ENCODE measurements around the gene GPM6B.
"Not testable (repeated sequence)": the region's sequence is repeated elsewhere in the genome, so short reads cannot be mapped to it uniquely, and the experiment has no call there.

The GPM6B gene

GRCh38 chrX:13763489-13763888 is 53.4 kb downstream of the GPM6B start:
- DNase-seq: no peak

DNA sequence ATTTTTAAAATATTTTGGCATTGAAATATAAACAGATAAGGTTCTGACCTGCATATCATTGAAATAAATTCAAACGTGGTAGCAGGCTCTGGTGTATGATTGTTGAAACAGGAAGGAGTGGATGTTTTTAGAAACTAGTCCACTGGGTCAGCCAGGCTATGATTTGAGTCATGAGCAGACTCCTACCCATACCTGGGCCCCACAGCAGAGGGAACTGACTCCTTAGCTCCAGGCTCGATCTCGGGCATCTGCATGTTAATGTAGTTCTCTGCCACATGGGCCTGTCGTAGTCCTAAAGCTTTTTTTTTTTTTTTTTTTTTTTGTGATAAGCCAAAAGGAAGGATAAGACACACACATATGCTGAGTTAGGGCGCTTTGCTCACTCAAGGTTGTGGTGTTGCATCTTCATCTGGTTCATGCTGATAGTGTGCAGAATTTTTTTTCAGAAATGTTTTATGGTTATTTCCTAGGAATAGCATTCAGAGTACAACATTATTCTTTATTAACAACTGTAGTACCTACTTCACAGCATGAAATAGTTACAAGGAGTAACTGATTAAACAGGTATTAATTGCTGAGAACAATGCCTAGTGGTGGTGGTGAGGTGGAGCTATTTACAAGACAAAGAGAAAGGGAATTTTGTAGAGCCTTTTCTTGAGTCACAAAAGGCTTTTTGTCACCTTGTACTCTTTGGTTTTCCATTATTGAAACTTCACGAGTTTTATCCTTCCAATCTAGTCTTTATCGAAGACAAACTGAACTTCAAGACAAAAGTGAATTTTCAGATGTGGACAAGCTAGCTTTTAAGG is 55.1 kb downstream of the GPM6B start:
- no peak for DNase-seq

DNA sequence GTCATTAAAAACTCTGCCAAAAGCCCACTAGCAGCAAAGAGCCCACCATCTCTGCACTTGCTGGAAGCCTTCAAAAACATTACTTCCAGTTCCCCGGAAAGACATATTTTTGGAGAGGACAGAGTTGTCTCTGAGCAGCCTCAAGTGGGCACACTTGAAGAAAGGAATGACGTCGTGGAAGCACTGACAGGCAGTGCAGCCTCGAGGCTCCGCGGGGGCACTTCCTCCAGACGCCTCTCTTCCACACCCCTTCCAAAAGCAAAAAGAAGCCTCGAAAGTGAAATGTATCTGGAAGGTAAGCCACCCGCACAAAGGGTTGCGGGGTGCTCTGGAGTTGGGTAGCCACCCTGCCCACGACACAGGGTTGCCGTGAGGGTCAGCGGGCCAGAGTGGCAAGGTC is 56.5 kb downstream of the GPM6B start:
- DNase-seq: no peak

- DNase-seq: no peak
Observed at GRCh38 chrX:13759152-13759718, 57.7 kb downstream of the GPM6B start.

DNA sequence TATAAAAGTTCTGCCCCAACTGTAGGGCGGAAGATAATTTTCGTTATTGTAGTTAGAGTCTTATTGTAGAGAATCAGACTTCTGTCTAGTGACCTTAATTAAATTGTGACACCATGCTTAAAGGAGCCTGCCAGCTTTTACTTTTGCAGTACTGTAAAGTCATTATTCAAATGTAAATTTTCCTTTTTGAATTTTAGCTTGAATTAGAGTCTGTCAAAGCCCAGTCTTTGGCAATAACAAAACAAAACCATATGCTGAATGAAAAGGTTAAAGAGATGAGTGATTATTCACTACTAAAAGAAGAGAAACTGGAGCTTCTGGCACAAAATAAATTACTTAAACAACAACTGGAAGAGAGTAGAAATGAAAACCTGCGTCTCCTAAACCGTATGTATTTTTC is 60.5 kb downstream of the GPM6B start:
- DNase-seq: no peak

DNA sequence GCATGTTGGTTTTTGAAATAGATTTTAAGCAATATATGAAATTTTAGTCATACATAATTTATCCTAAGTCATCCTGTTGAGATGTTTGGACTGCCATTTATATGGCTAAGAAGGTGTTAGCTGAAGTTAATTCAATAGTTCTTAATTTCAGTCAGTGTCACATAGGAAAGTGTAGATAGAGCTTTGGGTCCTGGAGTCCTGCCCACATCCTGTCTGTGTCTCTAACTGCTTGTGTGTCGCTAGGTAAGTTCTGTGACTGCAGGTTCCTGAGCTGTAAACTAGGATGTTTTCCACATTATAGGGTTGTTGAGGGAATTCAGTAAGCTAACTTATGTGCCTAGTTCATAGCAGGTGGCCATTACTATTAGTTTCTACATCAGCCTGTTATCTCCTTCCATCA is 61.6 kb downstream of the GPM6B start:
- DNase-seq: no peak

- no peak for DNase-seq
Observed at GRCh38 chrX:13754765-13755164, 62.1 kb downstream of the GPM6B start.

GRCh38 chrX:13752646-13753045 is 64.2 kb downstream of the GPM6B start:
- no peak for DNase-seq

DNA sequence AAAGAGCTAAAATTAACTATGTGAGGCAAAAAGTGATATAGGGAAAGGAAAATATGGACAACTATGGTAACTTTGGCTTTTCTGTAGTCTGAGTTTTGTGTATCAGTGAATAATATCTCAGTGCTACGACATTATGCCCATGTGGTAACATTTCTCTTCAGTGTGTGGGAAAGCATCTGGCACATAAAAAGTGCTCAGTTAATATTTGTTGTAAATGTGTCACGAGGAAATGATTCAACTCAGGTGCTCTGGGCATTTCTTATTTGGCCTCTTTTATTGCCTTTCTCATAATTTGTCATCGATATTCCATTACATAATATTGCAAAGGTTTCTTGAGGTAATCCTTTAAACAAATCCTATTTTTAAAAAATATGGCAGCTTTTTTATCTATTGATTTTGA is 64.8 kb downstream of the GPM6B start:
- DNase-seq: no peak

DNA sequence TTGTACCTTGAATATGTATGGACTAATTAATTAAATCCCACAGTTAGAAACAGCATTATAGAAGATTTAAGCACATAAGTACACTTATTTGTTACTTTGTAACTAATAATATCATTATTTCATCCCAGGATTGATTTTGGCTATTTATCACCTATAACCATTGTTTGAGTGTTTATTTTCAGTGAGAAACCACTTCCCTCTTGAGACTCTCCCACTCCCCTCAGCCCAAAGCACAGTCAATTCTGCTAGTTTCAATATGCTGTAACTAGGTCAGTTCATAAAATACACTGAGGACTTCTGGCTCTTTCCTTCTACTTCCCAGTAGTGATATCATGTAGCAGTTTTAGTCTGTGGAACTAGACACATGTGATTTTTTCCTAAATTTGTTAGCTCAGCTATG is 66.1 kb downstream of the GPM6B start:
- no peak for DNase-seq

- DNase-seq: peak; percentile 58
Observed at GRCh38 chrX:13750204-13750603, 66.7 kb downstream of the GPM6B start.

GRCh38 chrX:13748486-13748885 is 68.4 kb downstream of the GPM6B start:
- DNase-seq: no peak

DNA sequence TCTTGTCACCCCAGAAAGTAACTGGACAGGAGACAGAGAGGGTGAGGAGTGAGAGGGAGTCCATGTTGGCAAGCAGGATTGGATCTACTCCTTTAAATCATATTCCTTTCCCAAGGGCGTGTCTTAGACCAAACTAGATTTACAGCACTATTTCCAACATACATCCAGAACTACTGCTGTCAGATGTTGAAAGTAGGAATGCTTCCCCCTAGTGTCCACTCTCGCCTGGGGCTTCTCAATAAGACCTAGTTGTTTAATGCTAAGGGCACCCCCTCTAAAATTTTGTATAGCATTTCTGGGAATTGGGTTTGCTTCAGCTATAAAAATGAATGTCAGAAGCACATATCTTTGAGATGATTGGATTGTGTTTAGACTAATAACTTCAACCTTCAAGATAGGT is 69.1 kb downstream of the GPM6B start:
- peak; percentile 23 for DNase-seq

- DNase-seq: no peak
Observed at GRCh38 chrX:13742397-13743176, 74.3 kb downstream of the GPM6B start.

DNA sequence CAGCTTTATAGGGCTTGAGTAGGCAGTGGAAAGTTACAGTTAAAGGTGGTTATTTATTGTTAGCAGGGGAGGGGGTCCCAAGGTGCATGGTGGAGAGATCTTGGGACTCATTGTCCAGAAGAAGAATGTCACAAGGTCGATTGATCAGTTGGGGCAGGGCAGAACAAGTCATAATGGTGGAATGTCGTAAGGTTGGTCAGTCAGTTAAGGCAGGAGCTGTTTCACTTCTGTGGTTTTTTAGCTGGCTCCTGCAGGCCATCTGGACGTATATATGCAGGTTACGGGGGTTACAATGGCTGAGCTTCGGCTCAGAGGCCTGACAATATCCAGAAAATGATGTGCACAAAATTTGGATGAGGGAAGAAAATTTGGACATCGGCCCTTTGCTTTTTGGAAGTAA is 75.2 kb downstream of the GPM6B start:
- DNase-seq: no peak

- DNase-seq: peak; percentile 96
Observed at GRCh38 chrX:13734278-13735172, 82.4 kb downstream of the GPM6B start, which contains the start of the genes OFD1 and TRAPPC2. OFD1 (plus strand) TSS chrX:13734748; CDS start chrX:13735072, 324 bp downstream. TRAPPC2 (minus strand) TSS chrX:13734620; CDS start chrX:13719963, 14,657 bp downstream.

DNA sequence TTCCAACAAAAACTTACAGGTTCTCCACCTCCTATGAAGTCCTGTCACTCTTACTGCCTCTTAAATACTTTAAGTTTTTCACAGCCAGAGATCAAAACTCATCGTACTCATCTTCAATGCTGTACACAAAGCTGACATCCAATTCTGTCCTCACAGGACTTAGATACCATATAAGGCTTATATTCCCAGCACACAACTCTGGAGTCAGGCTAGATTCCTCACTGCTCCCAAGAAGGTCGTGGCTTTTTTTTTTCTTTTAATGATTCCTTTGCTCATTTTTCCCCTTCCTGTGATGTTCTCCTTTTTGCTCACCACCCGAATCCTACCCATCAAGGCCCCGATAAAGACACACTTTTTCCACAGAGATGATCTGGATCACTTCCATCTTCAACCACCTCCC is 83.4 kb downstream of the GPM6B start:
- no peak for DNase-seq

DNA sequence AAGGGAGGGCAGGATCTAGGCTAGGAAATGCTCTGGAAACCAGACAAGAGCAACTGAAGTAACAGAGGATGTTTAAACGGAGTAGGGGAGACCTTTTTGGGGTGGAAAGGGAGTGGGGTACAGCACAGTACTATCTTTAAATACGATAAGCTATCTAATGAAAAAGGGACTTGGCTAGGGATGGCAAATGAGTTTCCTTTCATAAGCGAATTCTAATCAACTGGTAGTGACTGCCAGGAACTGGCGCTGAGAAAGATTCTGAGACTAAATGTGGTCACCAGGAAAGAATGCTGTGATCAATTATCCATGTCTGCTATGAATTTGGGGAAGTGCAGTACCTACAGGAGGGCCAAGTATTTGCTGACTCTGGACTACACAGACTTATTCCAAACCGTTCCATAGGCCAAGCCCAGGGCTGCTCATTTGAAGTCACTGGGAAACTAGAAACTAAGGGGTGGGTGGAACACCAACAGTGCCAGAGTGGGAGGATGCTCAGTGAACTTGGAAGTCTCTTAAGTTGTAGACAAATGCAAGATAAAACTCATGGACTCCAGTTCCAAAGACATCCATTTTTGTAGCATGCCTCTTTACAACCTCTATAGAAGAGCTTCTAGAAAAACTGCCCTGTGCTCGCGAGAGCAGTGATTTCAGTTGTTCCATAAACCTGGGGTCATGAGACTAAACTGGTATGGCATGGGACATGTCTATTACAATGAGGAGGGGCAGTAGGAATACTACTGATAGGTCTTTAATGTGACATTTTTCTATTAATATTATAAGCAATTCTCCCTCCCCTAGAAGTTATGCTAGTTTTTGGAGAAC is 84.4 kb downstream of the GPM6B start:
- DNase-seq: no peak

GRCh38 chrX:13730523-13730922 is 86.4 kb downstream of the GPM6B start:
- DNase-seq: not testable (repeated sequence)

GRCh38 chrX:13726583-13726982 is 90.3 kb downstream of the GPM6B start:
- DNase-seq: not testable (repeated sequence)

DNA sequence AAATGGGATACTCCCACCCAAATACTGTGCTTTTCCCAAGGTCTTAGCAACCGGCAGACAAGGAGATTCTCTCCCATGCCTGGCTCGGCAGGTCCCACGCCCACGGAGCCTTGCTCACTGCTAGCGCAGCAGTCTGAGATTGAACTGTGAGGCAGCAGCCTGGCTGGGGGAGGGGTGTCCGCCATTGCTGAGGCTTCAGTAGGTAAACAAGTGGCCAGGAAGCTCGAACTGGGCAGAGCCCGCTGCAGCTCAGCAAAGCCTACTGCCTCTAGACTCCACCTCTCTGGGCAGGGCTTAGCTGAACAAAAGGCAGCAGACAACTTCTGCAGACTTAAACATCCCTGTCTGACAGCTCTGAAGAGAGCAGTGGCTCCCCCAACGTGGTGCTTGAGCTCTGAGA is 92.0 kb downstream of the GPM6B start:
- not testable (repeated sequence) for DNase-seq
